Tibial nerve (tissue), 4 donors: ENCODE measurements around the gene ZFP90. TPM values are rescaled to one million over a fixed set of nuclear protein-coding genes. Genes with fewer than 3 reads are reported as not detected.

Source experiments
- DNase-seq, 2 donors: peaks; one replicate each; pipeline ENCODE4 v3.0.0-alpha.2; 2019; ENCODE audit warnings: low spot score in 2 of 2
- H3K27ac ChIP-seq, 4 donors: fragments of 200-600 bp; sonication (generic) in 3 of 4; one replicate each; pipeline ENCODE4 v1.5.1; 2017 to 2019; ENCODE audit warnings: mild to moderate bottlenecking in 1 of 4
- H3K27me3 ChIP-seq, 2 donors: fragments of 200-600 bp; sonication (generic) in 1 of 2; one replicate each; pipeline versions ENCODE4 v1.5.1 to v1.6.0; 2017 to 2019
- H3K36me3 ChIP-seq, 3 donors: fragments of 200-600 bp; sonication (generic); one replicate each; pipeline ENCODE4 v1.5.1; 2018 to 2019
- H3K4me1 ChIP-seq, 4 donors: fragments of 200-600 bp; sonication (generic) in 3 of 4; one replicate each; pipeline ENCODE4 v1.5.1; 2017 to 2019
- H3K4me3 ChIP-seq, 4 donors: fragments of 200-600 bp; sonication (generic) in 3 of 4; one replicate each; pipeline ENCODE4 v1.5.1; 2017 to 2019; ENCODE audit warnings: mild to moderate bottlenecking in 1 of 4, moderate library complexity in 1 of 4
- H3K9me3 ChIP-seq, 4 donors: fragments of 200-600 bp; sonication (generic) in 3 of 4; one replicate each; pipeline ENCODE4 v1.5.1; 2017 to 2019
- EP300 ChIP-seq, 2 donors: sonication (generic); formaldehyde crosslinking; IDR thresholded peaks; one replicate each; pipeline ENCODE4 v1.6.1; 2017; ENCODE audit warnings: antibody characterized with exemption in 2 of 2, mild to moderate bottlenecking in 1 of 2
- POLR2A ChIP-seq, 2 donors: fragments of 450-650 bp; IDR thresholded peaks; one replicate each; pipeline ENCODE4 v1.6.1; 2017; ENCODE audit warnings: antibody characterized with exemption in 2 of 2, mild to moderate bottlenecking in 2 of 2, moderate library complexity in 2 of 2
- whole genome bisulfite sequencing, 2 donors: methylation state at CpG; one replicate each; pipeline ENCODE4 v1.1.5; 2018; 5-methylcytosine and 5-hydroxymethylcytosine counted together
- total RNA-seq, 4 donors: library from RNA; depleted of rRNA; stranded (reverse); fragments of >200 nt; gene quantifications; one replicate each; pipeline ENCODE4 v1.1.0, GENCODE V29; 2016
- TF ChIP-seq, protein P1 (sequence below), 5 experiments: fragments of 200-600 bp in 3 of 5; fragments of 450-650 bp in 2 of 5; sonication (generic) in 3 of 5; IDR thresholded peaks; one replicate each; pipeline ENCODE4 v1.5.1; 2016 to 2019; ENCODE audit warnings: antibody characterized with exemption in 5 of 5, mild to moderate bottlenecking in 3 of 5, moderate library complexity in 2 of 5

ZFP90 gene
- 10 to 100 TPM; 32.1 to 66.9 (median 48.2) TPM for total RNA-seq

GRCh38 chr16:68538880-68539701 lies at the start of gene ZFP90:
Gene ZFP90, plus strand, starts transcription at chr16:68539291. Its CDS starts 502 bp downstream, at chr16:68539793.
- Histone ChIP-seq H3K36me3 (peaks cover 0 to 49% (median 0%) of the 10 kb centered on the region in 3 donors), H3K4me3 (peak within 1 kb of the TSS; percentile 76 to 97 (median 88)), H3K27ac (peak within 1 kb of the TSS; percentile 47 to 89 (median 86)), H3K4me1 (peaks cover 0 to 14% (median 3%) of the 10 kb centered on the region in 4 donors), H3K9me3 (no peaks in the 10 kb centered on the region), H3K27me3 (no peaks in the 10 kb centered on the region)
- peak; percentile 71 to 76 for DNase-seq
- 1 to 2% methylated on average over 22 to 35 of the region's 71 CpGs for WGBS, 2 donors
- TF ChIP-seq POLR2A (IDR thresholded peaks at IDR 0.05) (peak; percentile 20 to 44), EP300 (IDR thresholded peaks at IDR 0.05) (peak; percentile 43 to 68)
- TF ChIP-seq, protein P1, sequence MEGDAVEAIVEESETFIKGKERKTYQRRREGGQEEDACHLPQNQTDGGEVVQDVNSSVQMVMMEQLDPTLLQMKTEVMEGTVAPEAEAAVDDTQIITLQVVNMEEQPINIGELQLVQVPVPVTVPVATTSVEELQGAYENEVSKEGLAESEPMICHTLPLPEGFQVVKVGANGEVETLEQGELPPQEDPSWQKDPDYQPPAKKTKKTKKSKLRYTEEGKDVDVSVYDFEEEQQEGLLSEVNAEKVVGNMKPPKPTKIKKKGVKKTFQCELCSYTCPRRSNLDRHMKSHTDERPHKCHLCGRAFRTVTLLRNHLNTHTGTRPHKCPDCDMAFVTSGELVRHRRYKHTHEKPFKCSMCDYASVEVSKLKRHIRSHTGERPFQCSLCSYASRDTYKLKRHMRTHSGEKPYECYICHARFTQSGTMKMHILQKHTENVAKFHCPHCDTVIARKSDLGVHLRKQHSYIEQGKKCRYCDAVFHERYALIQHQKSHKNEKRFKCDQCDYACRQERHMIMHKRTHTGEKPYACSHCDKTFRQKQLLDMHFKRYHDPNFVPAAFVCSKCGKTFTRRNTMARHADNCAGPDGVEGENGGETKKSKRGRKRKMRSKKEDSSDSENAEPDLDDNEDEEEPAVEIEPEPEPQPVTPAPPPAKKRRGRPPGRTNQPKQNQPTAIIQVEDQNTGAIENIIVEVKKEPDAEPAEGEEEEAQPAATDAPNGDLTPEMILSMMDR (IDR thresholded peaks at IDR 0.05): peak in 1 of 5 experiments; percentile 27

GRCh38 chr16:68490358-68490757 lies 48.7 kb upstream of the ZFP90 start:
- Histone ChIP-seq H3K4me1 (peaks cover 0 to 7% (median 0%) of the 10 kb centered on the region in 4 donors), H3K27me3 (no peaks in the 10 kb centered on the region), H3K9me3 (no peaks in the 10 kb centered on the region), H3K36me3 (no peaks in the 10 kb centered on the region), H3K4me3 (no peak overlapping the region), H3K27ac (peak overlapping the region in 1 of 4 donors; percentile 48)
- no peak for DNase-seq
- WGBS, 2 donors: 53 to 66% methylated on average over 1 of the region's 1 CpG
- TF ChIP-seq EP300 (IDR thresholded peaks at IDR 0.05) (no peak), POLR2A (IDR thresholded peaks at IDR 0.05) (no peak)
- TF ChIP-seq, protein P1 (IDR thresholded peaks at IDR 0.05): no peak

DNA sequence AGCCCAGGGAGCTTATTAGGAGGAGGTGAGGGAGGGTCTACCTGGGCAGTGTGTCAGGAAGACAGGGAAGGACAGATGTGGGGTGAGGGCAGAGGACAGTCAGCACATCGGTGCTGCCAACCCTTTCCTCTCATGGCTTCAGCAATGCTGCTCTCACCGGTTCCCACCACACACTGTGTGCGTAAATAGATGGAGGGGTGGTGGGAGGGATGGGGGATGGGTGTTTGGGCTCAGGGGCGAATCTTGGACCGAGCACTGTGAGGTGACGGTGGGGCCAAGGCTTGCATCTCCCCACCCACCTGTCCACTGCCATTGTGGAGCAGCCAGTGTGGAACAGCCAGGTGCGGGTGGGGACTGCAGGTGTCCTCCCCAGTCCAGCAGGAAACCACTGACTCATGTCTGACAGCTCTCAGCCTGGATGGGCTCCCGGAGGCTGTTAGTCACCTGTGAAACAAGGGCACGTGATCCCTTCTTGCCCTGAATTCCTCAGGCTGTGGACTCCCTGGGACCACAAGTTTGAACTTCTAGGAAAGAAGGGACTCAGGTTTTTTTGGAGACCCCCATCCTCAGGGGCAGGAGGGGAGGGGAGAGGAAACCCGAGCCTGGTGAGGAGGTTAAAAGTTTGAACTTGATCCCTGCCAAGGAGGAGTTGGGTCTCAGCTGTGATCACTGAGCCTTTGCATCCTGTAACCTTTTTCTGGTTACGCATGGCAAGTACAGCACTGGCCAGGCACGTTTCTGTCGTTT lies 48.1 kb upstream of the ZFP90 start:
- Histone ChIP-seq H3K27me3 (no peaks in the 10 kb centered on the region), H3K36me3 (no peaks in the 10 kb centered on the region), H3K27ac (peak overlapping the region in 1 of 4 donors; percentile 48), H3K4me3 (no peak overlapping the region), H3K9me3 (no peaks in the 10 kb centered on the region), H3K4me1 (peaks cover 0 to 7% (median 0%) of the 10 kb centered on the region in 4 donors)
- no peak for DNase-seq
- 48 to 51% methylated on average over 13 of the region's 13 CpGs for WGBS, 2 donors
- TF ChIP-seq POLR2A (IDR thresholded peaks at IDR 0.05) (no peak), EP300 (IDR thresholded peaks at IDR 0.05) (no peak)
- TF ChIP-seq, protein P1 (IDR thresholded peaks at IDR 0.05): no peak

DNA sequence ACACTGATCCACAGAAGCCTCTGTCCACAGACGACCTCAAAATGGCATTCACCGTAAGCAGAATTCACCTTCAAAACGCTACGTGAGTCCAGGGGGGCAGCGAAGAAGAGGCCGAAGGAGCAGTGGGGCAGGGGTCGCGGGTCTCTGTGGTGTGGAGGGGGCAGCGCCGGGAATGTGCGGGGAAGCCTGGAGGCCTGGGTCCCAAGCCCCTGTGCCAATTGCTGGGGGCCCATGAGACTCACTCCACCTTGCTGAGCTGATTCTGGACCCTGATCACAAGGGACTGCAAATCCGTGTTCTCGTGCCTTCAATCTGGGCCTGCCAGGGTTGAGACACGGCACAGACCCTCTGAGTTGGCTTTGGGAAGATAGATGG lies 47.5 kb upstream of the ZFP90 start:
- no peak for DNase-seq
- TF ChIP-seq, protein P1 (IDR thresholded peaks at IDR 0.05): no peak
- TF ChIP-seq EP300 (IDR thresholded peaks at IDR 0.05) (no peak), POLR2A (IDR thresholded peaks at IDR 0.05) (no peak)
- Histone ChIP-seq H3K27ac (peak overlapping the region in 1 of 4 donors; percentile 48), H3K36me3 (no peaks in the 10 kb centered on the region), H3K9me3 (no peaks in the 10 kb centered on the region), H3K27me3 (no peaks in the 10 kb centered on the region), H3K4me3 (no peak overlapping the region), H3K4me1 (peaks cover 0 to 4% (median 0%) of the 10 kb centered on the region in 4 donors)
- 80 to 82% methylated on average over 14 of the region's 14 CpGs for whole genome bisulfite sequencing, 2 donors
